GM23338 (cell line): ENCODE measurements around the gene MICAL2.

ENCODE experiments used
- CREB1 ChIP-seq: fragments of 250-450 bp; sonication (Bioruptor Pico); IDR thresholded peaks from 2 replicates; pipeline ENCODE4 v1.5.0; 2020; ENCODE audit warnings: low read depth, mild to moderate bottlenecking, moderate library complexity
- EZH2 ChIP-seq: fragments of 200-600 bp; sonication (generic); IDR thresholded peaks from one replicate; pipeline ENCODE4 v1.8.0; 2017; ENCODE audit warnings: antibody characterized with exemption, mild to moderate bottlenecking, low read depth; ENCODE audit not compliant: unreplicated experiment
- EZH2phosphoT487 ChIP-seq: fragments of 200-600 bp; sonication (generic); IDR thresholded peaks from one replicate; pipeline ENCODE4 v1.8.1; 2018; ENCODE audit warnings: antibody characterized with exemption; ENCODE audit not compliant: unreplicated experiment
- JUNB ChIP-seq: IDR thresholded peaks from one replicate; pipeline ENCODE4 v1.6.1; 2016; ENCODE audit warnings: antibody characterized with exemption; ENCODE audit not compliant: unreplicated experiment
- NANOG ChIP-seq: IDR thresholded peaks from 2 replicates; pipeline ENCODE4 v1.6.1; 2016; ENCODE audit warnings: antibody characterized with exemption, borderline replicate concordance
- POLR2AphosphoS5 ChIP-seq: IDR thresholded peaks from 2 replicates; pipeline ENCODE4 v1.6.1; 2016; ENCODE audit warnings: antibody characterized with exemption, low read depth
- STAT1 ChIP-seq: IDR thresholded peaks from one replicate; pipeline ENCODE4 v1.6.1; 2016; ENCODE audit warnings: antibody characterized with exemption; ENCODE audit not compliant: unreplicated experiment
- ZNF114 ChIP-seq: fragments of 250-450 bp; sonication (Bioruptor Pico); IDR thresholded peaks from 2 replicates; pipeline ENCODE4 v1.5.0; 2020; ENCODE audit warnings: mild to moderate bottlenecking, moderate library complexity
- ZNF331 ChIP-seq: fragments of 250-450 bp; sonication (Bioruptor Pico); IDR thresholded peaks from 2 replicates; pipeline ENCODE4 v1.5.0; 2020; ENCODE audit warnings: low read depth, mild to moderate bottlenecking, moderate library complexity
- TF ChIP-seq, protein P1 (sequence below), 2 experiments: fragments of 200-600 bp in 1 of 2; sonication (generic) in 1 of 2; conservative IDR thresholded peaks; 2 replicates each; pipeline versions ENCODE4 v1.5.1 to v1.6.1; 2016 to 2017; ENCODE audit warnings: antibody characterized with exemption in 2 of 2, low read depth in 2 of 2, mild to moderate bottlenecking in 2 of 2, moderate library complexity in 1 of 2
- TF ChIP-seq, protein P2 (sequence below): IDR thresholded peaks from 2 replicates; pipeline ENCODE4 v1.6.1; 2016; ENCODE audit warnings: antibody characterized with exemption
- TF ChIP-seq, protein P3 (sequence below): IDR thresholded peaks from one replicate; pipeline ENCODE4 v1.6.1; 2018; ENCODE audit warnings: antibody characterized with exemption; ENCODE audit not compliant: unreplicated experiment
- TF ChIP-seq, protein P4 (sequence below): fragments of 250-450 bp; sonication (Bioruptor Pico); IDR thresholded peaks from 2 replicates; pipeline ENCODE4 v1.5.0; 2020; ENCODE audit warnings: mild to moderate bottlenecking, moderate library complexity

DNA sequence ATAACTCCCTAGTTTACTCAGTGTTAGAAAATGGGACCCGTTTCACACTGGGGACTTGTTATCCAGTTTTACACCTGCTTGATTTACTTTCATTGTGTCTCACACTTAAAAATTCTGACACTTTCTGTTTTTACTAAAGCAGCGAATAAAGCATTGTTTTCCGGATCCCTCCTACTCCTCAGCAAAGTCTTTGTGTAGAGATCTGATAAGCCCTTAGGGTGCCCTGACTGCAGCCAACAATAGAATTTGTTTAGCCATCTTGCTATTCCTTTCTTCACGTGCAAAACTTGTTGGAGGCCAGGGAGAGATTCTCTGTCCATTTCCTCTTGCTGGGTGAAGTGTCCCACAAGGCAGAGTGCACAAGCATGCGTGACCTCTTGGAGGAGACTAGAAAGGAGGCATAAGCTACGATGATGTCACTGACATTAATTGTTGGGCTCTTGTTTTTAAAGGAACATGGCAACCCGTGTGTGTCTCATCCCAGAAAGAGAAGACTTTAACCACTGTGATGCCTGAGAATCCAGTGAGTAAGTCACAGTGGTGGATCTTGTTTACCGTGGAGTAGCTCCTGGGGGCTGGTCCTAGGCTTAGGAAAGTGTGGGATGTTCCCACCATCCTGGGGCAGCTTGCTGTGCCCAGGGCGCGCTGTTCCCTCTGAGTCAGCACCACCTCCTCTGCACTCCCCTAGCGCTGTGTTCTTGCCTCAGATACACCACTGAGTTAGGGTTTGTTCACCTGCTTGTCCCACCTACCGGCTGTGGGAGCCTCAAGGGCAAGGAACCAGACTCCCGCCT is 27.7 kb downstream of the MICAL2 start:
- TF ChIP-seq EZH2 (no peak), POLR2AphosphoS5 (no peak), EZH2phosphoT487 (no peak), CREB1 (no peak), JUNB (no peak), STAT1 (no peak), NANOG (no peak), ZNF331 (CRISPR knock-in tag) (no peak), ZNF114 (CRISPR knock-in tag) (no peak)
- TF ChIP-seq, protein P1, sequence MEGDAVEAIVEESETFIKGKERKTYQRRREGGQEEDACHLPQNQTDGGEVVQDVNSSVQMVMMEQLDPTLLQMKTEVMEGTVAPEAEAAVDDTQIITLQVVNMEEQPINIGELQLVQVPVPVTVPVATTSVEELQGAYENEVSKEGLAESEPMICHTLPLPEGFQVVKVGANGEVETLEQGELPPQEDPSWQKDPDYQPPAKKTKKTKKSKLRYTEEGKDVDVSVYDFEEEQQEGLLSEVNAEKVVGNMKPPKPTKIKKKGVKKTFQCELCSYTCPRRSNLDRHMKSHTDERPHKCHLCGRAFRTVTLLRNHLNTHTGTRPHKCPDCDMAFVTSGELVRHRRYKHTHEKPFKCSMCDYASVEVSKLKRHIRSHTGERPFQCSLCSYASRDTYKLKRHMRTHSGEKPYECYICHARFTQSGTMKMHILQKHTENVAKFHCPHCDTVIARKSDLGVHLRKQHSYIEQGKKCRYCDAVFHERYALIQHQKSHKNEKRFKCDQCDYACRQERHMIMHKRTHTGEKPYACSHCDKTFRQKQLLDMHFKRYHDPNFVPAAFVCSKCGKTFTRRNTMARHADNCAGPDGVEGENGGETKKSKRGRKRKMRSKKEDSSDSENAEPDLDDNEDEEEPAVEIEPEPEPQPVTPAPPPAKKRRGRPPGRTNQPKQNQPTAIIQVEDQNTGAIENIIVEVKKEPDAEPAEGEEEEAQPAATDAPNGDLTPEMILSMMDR (conservative IDR thresholded peaks at IDR 0.05; ENCODE audit: low read depth in 2 of 2) = no peak
- TF ChIP-seq, protein P2, sequence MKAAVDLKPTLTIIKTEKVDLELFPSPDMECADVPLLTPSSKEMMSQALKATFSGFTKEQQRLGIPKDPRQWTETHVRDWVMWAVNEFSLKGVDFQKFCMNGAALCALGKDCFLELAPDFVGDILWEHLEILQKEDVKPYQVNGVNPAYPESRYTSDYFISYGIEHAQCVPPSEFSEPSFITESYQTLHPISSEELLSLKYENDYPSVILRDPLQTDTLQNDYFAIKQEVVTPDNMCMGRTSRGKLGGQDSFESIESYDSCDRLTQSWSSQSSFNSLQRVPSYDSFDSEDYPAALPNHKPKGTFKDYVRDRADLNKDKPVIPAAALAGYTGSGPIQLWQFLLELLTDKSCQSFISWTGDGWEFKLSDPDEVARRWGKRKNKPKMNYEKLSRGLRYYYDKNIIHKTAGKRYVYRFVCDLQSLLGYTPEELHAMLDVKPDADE = no peak
- TF ChIP-seq, protein P3, sequence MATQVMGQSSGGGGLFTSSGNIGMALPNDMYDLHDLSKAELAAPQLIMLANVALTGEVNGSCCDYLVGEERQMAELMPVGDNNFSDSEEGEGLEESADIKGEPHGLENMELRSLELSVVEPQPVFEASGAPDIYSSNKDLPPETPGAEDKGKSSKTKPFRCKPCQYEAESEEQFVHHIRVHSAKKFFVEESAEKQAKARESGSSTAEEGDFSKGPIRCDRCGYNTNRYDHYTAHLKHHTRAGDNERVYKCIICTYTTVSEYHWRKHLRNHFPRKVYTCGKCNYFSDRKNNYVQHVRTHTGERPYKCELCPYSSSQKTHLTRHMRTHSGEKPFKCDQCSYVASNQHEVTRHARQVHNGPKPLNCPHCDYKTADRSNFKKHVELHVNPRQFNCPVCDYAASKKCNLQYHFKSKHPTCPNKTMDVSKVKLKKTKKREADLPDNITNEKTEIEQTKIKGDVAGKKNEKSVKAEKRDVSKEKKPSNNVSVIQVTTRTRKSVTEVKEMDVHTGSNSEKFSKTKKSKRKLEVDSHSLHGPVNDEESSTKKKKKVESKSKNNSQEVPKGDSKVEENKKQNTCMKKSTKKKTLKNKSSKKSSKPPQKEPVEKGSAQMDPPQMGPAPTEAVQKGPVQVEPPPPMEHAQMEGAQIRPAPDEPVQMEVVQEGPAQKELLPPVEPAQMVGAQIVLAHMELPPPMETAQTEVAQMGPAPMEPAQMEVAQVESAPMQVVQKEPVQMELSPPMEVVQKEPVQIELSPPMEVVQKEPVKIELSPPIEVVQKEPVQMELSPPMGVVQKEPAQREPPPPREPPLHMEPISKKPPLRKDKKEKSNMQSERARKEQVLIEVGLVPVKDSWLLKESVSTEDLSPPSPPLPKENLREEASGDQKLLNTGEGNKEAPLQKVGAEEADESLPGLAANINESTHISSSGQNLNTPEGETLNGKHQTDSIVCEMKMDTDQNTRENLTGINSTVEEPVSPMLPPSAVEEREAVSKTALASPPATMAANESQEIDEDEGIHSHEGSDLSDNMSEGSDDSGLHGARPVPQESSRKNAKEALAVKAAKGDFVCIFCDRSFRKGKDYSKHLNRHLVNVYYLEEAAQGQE = no peak
- TF ChIP-seq, protein P4, sequence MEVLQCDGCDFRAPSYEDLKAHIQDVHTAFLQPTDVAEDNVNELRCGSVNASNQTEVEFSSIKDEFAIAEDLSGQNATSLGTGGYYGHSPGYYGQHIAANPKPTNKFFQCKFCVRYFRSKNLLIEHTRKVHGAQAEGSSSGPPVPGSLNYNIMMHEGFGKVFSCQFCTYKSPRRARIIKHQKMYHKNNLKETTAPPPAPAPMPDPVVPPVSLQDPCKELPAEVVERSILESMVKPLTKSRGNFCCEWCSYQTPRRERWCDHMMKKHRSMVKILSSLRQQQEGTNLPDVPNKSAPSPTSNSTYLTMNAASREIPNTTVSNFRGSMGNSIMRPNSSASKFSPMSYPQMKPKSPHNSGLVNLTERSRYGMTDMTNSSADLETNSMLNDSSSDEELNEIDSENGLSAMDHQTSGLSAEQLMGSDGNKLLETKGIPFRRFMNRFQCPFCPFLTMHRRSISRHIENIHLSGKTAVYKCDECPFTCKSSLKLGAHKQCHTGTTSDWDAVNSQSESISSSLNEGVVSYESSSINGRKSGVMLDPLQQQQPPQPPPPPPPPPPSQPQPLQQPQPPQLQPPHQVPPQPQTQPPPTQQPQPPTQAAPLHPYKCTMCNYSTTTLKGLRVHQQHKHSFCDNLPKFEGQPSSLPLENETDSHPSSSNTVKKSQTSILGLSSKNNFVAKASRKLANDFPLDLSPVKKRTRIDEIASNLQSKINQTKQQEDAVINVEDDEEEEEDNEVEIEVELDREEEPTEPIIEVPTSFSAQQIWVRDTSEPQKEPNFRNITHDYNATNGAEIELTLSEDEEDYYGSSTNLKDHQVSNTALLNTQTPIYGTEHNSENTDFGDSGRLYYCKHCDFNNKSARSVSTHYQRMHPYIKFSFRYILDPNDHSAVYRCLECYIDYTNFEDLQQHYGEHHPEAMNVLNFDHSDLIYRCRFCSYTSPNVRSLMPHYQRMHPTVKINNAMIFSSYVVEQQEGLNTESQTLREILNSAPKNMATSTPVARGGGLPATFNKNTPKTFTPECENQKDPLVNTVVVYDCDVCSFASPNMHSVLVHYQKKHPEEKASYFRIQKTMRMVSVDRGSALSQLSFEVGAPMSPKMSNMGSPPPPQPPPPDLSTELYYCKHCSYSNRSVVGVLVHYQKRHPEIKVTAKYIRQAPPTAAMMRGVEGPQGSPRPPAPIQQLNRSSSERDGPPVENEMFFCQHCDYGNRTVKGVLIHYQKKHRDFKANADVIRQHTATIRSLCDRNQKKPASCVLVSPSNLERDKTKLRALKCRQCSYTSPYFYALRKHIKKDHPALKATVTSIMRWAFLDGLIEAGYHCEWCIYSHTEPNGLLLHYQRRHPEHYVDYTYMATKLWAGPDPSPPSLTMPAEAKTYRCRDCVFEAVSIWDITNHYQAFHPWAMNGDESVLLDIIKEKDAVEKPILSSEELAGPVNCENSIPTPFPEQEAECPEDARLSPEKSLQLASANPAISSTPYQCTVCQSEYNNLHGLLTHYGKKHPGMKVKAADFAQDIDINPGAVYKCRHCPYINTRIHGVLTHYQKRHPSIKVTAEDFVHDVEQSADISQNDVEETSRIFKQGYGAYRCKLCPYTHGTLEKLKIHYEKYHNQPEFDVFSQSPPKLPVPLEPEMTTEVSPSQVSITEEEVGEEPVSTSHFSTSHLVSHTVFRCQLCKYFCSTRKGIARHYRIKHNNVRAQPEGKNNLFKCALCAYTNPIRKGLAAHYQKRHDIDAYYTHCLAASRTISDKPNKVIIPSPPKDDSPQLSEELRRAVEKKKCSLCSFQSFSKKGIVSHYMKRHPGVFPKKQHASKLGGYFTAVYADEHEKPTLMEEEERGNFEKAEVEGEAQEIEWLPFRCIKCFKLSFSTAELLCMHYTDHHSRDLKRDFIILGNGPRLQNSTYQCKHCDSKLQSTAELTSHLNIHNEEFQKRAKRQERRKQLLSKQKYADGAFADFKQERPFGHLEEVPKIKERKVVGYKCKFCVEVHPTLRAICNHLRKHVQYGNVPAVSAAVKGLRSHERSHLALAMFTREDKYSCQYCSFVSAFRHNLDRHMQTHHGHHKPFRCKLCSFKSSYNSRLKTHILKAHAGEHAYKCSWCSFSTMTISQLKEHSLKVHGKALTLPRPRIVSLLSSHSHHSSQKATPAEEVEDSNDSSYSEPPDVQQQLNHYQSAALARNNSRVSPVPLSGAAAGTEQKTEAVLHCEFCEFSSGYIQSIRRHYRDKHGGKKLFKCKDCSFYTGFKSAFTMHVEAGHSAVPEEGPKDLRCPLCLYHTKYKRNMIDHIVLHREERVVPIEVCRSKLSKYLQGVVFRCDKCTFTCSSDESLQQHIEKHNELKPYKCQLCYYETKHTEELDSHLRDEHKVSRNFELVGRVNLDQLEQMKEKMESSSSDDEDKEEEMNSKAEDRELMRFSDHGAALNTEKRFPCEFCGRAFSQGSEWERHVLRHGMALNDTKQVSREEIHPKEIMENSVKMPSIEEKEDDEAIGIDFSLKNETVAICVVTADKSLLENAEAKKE (CRISPR knock-in tag) = no peak
